SW480 (cell line): ENCODE data around the gene BLOC1S4.
"Not testable (repeated sequence)": the region's sequence is repeated elsewhere in the genome, so short reads cannot be mapped to it uniquely, and the experiment has no call there.

Experiments
- DNase-seq: peaks from one replicate; pipeline ENCODE4 v3.0.0-alpha.2; 2016; ENCODE audit warnings: low spot score

Gene BLOC1S4

DNA sequence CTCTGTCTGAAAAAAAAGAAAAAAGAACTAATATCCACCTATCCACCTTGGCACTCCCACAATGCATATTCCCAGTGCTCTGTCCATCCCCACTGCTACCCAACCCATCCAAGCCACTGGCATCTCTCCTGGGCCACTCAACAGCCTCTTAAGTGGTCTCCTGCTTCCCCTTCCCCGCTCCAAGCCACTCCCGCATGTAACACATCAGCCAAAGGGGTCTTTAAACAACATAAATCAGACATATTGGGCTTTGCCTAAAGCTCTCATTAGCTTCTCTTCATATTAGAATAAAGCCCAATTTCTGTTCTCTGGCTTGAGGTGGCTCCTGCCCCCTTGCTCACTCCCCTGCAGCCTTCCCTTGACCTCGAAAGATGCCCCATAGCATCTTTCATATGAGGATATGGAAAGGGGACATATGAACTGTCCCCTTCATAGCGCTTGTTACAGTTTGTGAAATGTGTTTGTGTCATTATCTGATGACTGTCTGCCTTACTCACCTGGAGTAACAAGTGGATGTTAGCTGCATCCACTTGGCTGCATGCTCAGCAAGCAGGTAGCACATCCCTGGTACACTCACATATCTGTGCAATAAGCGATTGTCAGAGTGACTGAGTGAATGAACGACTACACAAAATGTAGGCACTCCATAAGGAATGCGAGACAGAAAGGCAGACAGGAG is 3.1 kb downstream of the BLOC1S4 start:
- no peak for DNase-seq

DNA sequence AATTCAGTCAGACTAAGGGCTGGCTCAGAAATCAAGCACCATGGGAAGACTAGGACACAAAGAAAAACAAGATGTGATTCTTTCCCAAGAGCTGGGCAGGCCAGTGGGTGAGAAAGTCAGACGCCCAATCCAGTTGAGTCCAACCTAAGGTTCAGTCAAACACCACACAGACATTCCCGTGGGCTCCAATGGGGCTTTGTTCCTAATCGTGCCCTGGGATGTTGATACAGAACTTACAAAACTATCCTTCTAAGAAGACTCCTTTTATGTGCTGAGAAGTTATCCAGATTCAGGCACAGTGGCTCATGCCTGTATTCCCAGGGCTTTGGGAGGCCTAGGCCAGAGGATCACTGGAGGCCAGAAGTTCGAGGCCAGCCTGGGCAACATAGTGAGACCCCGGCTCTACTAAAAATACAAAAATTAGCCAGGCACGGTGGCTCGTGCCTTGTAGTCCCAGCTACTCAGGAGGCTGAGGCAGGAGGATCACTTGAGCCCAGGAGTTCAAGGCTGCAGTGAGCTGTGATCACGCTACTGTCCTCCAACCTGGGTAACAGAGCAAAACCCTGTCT is 3.7 kb downstream of the BLOC1S4 start:
- DNase-seq, result no peak

DNA sequence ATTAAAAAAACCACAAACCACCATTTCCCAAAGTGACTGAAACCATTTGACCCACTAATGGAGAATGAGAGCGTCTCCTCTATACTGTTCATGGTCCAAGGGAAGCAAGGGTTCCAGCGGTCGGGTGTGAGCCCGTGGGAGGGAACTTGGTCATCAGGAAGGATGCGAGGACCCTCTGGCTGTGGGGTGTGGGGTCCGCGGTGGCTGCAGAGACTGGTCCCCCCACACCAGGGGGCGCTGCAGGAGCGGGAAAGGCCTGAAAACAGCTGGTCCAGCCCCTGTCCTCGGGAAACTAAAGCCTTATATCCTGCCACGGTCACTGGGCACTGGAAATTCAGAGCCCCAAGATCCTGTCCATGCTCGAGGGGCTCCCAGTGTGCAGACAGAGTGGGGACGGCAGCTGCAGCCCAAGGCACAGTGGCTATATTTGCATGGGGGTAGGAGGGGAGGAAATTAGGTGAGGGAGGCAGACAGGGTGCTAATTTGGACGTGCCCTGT is 4.3 kb downstream of the BLOC1S4 start:
- peak; percentile 53 for DNase-seq

DNA sequence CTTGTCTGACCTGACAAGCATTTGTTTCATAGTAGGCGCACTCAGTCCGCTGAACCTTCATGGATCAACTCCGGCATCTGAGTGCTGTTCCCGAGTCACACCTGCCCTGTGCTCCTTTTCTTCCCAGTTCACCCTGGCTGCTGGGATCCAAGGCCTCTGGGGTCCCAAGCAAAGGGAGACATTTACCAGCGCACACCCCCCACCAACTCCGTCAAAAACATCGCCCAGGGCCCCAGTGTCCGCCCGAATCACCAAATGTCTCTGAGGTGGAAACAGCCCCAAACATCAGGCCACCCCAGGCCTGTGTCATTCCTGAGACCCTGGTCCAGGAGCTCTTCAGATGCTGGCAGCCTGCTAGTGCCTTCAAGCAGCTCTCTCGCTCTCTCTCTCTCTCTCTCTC is 5.1 kb downstream of the BLOC1S4 start:
- no peak for DNase-seq

DNA sequence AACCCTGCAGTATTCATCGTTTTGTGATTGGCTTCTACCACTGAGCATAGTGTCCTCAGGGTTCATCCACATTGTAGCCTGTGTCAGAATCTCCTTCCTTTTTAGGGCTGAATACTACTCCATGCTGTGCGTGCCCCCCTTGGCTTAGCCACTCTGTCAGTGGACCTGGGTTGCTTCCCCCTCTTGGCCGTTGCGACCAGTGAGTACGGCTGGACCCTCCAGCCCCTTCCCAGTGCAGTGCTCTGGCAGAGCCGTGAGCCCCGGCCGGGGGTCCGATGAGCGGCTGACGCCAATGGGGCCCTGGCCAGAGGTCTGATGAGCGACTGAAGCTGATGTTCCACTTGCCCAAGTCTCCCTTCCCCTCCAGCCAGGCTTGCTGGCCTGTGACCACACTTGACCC is 6.9 kb downstream of the BLOC1S4 start:
- no peak for DNase-seq

DNA sequence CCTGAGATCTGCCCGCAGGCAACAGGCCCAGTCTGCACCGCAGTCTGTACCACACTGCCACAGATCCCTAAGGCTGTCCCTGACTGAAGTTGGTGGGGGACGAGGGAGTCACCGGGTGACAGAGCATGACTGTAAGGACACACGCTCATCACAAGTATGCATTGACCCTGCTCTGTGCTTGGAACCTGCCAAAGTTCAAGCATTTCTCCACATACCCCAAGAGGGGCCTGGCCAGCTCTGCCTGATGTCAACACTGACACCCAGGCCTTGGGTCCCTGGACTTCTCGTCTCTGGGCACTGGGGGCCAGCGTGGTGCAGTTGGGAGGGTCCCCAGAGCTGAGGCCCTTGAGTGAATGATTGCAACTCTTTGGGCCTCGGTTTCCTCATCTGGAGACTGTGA is 7.9 kb downstream of the BLOC1S4 start:
- no peak for DNase-seq

DNA sequence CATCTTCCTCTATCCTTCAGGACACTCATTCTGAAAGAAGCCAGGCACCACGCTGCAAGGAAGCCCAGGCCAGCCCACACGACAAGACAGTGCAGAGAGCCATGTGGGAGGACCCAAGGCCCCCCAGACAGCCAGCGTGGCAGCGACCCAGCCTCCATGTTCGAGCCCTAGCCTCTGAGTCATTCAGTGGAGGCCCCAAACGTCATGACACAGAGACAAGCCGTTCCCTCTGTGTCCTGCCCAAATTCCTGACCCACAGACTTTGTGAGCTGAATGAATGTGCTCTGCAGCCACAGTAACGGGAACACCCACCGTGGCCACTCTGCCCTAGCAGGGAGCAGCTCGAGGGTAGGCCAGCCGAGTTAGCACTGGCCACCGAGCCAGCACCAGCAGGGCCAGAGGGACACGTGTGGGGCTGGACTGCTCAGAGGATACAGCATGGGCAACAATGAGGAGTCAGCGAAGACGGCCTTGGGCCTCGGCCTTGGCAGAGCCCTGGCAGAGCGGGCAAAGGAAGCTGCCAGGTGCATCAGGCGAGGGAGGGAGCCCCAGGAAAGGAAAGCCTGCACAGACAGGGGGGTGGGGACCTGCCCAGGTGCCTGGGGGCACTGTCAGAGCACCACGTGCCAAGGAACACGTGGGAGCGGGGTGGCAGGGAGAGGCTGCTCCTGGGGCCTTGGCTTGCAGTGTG is 8.6 kb downstream of the BLOC1S4 start:
- no peak for DNase-seq

DNA sequence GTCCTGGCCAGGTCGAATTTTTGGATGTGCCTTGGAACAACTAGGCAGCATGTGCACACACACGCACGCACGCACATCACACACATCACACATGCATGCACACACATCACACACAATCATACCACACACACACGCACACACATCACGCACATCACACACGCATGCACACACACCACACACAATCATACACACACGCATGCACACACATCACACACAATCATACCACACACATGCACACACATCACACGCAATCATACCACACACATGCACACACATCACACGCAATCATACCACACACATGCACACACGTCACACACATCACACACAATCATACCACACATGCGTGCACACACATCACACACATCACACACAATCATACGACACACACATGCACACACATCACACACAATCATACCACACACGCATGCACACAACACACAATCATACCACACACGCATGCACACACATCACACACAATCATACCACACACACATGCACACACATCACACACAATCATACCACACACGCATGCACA is 9.5 kb downstream of the BLOC1S4 start:
- DNase-seq, result not testable (repeated sequence)

DNA sequence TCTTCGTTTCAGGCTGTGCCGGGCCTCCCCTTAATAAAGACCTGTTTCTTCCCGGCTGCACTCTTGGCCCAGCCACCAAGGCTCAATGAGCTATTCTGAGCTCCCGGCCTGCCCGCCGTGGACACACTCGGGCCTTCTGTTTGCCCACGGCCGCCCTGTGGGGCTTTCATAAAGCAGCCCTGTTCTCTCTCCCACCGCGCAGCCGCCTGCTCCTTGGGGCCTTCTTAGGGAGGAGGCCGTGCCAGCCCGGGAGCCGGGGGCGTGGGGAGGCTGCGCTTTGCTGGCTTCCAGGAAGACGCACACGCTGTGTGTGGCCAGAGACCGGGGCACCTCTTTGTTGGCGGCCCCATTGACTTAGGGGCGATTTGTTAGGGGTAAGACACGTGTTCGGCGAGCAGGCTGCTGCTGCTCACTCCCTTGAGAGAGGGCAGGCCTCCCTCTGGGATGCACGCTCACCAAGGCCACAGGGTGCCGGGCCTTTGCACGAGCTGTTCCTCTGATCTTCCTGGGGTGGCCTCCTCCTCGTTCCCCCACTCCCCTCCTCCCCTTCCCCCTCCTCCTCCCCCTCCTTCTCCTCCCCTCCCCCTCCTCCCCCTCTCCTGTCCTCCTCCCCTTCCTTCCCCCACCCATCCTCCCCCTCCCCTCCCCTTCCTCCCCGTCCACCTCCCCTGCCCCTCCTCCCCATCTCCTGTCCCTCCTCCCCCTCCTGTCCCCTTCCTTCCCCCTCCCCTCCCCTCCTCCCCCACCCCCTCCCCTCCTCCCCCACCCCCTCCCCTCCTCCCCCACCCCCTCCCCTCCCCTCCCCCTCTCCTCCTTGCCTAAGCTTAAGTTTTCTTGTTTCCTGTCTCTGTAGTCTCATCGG is 11.3 kb downstream of the BLOC1S4 start:
- DNase-seq, result no peak

DNA sequence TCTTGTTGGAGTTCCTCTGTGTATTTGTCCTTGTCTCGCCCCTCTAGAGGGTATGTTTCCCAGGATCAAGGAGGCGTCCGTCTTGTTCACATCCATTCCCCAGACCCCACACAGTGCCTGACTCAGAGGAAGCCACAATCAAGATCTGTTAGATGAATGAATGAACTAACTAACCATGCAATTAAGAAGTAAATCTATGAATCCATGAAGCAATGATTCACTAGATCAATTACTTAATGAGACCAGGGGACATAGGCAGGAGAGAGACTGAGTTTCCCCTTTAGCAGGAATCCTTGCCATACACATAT is 11.9 kb downstream of the BLOC1S4 start:
- DNase-seq, result no peak

DNA sequence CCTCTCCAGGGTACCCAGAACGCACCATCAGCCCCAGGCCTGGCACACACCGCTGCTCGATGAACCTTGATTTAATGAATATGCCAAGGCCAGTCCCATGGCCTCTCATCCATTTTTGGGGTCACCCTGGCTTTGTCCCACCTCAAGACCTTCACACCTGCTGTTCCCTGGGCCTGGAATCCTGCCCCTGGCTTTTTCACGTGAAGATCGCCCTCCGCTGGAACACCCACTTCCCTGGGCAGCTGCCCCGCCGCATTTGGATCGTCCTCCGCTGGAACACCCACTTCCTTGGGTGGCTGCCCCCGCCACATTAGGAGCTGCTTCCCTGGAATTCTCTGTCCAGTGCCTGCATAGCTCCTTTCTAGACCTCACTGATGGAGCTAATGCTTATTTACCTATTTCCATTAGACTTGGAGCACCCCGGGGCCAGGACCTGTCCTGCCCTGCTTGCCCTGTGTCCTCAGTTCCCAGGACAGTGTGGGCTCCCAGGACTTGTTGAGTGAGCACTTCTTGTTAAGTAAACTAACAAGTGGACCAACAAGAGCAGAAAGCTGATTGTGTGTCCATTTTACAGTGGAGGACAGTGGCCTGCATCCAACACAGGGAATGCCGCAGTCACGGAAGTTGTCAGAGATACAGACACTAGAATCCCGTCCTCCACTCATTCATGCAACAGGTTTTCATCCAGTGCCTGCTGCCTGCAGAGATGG is 12.5 kb downstream of the BLOC1S4 start:
- no peak for DNase-seq

DNA sequence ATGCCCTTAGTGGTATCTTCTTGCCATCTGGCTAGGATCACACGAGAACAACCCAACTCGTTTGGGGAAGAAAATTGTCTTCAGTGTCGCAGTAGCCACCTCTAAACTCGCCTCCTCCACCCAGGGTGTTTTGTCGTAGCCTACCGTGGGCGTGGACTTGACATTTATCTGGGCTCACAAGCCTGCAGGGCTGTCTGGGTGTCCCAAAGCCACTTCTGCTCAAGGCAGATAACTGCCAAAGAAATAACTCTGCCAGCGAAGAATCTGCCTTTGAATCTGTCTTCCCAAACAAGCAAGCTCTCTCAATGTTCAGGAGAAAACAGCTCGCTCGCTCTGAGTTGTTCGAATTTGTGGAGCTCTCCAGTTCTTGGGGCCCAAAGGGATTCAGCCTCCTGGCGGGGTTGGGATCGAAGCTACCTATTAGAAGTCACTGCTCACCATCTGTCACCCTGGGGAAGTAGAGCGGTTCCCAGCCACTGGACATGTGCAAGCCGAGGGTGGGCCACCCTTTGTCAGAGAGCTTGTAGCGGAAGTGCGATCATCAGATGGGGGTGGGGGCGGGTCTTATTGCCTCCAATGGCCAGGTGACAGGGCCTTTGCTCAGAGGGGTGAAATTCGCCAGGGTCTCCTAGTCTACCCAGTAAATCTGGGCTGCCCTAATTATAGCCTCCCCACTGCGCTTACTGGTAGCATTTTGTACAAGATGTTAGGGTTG is 14.8 kb downstream of the BLOC1S4 start:
- DNase-seq, result no peak

DNA sequence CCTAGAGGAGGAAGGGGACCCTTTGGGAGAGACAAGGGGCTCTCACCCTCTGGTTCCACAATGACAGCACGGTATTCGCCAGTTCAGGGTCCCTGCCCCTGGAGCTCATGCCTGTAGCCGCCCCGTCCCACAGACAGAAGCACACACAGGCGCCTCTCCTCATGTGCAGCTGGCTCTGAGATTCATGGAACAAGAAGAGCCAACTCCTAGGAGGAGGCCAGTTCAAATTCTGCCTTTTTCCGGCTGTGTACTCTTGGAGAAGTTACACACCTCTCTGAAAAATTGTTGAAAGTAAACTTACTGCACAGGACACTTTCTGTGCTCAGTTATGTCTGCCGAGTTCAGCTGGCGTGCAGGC is 15.3 kb downstream of the BLOC1S4 start:
- no peak for DNase-seq

DNA sequence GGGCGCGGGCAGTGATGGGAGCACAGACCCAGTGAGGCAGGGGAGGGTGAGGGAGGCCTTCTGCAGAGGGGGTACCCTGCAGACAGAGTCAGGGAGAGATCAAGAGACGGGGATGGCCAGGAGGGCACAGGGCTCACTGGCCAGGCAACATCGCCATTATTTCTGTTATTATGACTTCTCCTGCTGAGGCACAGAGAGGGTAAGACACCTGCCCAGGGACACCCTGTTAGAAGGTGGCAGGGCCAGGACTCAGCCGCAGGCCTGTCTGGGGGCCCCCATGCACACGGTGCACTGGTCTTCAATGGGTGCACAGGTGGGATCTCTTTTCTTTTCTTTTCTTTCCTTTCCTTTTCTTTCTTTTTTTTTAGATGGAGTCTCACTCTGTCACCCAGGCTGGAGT is 15.8 kb downstream of the BLOC1S4 start:
- DNase-seq, result no peak

DNA sequence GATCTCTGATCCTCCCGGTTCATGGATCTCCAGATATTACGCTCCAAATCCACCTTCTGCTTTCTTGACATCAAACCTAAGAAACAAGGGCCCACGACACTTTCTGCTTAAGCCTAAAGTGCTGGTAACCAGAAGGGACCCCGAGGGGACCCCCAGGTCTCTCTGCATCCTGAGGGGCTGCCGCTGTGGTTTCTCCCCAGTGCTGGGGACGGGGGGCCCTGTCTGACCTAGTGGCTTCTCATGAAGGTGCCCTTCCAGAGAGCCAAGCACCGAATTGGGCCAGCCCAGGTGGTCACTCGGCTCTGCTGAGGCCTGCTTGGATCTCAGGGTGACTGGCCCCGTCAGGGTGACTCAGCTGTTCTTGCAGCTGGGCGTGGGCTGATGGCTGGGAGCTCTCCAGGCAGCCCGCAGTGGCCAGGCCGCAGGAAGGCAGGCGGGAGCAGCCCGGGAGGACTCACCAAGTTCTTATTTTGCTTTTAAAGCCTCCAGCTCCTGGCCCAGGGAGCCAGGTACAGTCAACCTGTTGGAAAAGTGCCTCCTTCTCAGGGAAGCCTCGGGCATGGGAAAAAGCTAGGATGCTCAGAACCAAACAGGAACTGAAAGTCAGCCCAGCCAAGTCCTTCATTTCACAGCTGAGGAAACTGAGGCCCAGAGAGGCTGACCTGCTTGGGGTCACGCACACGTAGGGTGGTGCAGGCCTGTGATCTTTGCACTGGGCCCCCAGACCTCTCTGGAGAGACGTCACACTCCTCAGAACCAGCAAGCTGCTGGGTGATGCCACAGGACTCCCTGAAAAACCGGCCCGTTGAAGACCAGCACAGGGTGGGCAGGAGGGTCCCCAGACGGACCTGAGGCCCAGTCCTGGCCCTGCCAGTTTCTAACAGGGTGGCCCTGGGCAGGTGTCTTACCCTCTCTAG is 16.7 kb downstream of the BLOC1S4 start:
- peak; percentile 70 for DNase-seq

DNA sequence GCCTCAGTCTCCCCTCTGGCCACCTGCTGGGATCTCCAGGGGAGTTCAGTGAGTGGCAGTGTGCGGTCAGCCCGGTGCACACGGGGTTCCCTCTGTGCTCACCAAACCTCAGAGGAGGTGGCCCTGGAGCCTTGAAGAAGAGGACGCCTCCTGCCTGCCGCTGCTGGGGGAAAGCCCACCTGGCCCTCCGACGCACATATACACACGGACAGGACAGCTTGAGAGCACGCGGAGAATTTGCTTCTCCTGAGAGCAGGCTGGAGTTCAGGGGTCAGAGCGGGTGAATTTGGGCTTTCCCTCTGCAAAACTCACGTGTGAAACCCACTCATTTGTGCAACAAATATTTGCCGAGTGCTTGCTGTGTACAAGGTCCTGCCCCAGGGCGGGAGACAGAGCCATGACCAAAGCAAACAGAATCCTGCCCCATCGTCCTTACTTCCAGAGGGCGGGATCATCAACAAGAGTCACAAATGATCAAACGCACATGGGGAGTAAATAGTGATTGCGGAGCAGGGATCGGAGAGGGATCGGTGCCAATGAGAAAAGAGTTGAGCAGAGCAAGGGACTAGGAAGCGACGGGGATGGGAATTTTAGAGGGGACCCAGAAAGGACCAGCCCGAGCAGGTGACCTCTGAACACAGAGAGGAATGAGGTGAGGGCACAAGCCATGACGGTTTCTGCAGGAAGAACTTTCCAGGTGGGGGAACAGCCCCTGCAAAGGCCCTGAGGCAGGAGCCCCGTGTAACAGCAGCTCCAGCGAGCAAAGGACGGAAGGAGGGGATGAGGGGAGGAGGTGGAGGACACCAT is 17.6 kb downstream of the BLOC1S4 start:
- no peak for DNase-seq

DNA sequence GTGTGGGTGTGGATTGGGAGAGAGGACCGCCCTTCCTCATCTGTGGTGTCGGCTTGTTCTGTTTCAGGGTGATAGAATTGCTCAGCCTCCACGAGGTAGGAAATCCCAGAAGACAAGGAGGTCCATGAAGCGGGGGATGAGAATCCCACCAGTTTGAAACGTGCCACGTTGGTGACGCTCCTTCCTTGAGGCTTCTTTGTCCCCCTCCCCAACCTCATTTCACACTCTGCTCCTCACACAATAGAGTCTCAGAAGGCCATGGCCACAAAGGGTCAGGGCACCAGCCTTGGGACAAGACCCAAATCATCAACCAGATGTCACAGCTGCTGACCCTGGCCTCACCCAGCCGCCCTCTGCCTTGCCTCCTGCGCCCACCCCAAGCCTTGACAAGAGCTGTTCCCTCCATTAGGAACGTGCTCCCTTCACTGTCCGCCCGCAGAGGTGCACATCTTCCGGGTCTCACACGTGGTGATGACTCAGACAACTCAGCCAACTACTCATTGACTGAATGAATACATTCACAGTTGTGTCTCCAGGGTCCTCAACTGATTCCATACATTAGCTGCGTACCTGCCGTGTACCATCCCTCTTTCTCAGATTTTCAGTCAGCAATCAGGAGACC is 18.3 kb downstream of the BLOC1S4 start:
- no peak for DNase-seq

DNA sequence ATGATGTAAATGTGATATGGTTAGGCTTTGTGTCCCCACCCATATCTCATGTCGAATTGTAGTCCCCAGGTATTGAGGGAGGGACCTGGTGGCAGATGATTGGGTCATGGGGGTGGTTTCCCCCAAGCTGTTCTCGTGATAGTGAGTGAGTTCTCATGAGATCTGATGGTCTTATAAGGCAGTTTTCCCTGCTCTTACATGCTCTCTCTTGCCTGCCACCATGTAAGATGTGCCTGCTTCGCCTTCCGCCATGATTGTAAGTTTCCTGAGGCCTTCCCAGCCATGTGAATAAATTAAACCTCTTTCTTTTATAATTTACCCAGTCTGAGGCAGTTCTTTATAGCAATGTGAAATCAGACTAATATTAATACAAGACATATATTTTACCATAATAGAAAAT is 23.9 kb downstream of the BLOC1S4 start:
- no peak for DNase-seq

DNA sequence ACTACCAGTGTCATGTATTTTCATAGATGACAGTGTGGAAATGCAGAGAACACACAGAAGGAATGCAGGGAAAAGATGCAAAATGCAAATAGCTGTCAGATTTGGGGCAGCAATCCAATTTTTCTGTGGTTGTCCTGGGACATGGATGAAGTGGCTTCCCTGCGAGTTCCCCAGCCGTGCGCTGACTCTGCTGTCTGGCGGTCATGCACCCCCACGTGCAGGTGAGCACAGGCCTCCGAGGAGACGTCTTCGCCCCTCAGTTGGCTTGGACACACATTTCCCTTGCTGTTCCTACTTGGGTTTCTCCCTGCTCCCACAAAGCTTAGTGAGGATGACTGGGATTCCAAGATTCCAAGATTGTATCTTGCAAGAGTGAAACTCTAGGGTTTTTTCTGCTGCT is 24.4 kb downstream of the BLOC1S4 start:
- no peak for DNase-seq
